Mesenteric fat pad (tissue), 1 donor: ENCODE results near the gene DCAF11. TPM values are rescaled to one million over a fixed set of nuclear protein-coding genes. Genes with fewer than 3 reads are reported as not detected.

Source experiments
- DNase-seq: peaks from one replicate; pipeline ENCODE4 v3.0.0-alpha.2; 2020; ENCODE audit warnings: low spot score
- total RNA-seq: library from RNA; stranded (reverse); fragmentation: NEBNext Ultra II Directional; extraction: Animal tissue kit (Norgen Biotek cat#: 25700); gene quantifications from one replicate; pipeline ENCODE4 v1.2.1, GENCODE V29; 2021
- donor health status: DM: yes; HTN: yes; CAD: no.

Gene DCAF11
- total RNA-seq, 1 donor from 2014 or later: 31.7 TPM

GRCh38 chr14:24137529-24138395 is 23.2 kb downstream of the DCAF11 start:
- DNase-seq: no peak

DNA sequence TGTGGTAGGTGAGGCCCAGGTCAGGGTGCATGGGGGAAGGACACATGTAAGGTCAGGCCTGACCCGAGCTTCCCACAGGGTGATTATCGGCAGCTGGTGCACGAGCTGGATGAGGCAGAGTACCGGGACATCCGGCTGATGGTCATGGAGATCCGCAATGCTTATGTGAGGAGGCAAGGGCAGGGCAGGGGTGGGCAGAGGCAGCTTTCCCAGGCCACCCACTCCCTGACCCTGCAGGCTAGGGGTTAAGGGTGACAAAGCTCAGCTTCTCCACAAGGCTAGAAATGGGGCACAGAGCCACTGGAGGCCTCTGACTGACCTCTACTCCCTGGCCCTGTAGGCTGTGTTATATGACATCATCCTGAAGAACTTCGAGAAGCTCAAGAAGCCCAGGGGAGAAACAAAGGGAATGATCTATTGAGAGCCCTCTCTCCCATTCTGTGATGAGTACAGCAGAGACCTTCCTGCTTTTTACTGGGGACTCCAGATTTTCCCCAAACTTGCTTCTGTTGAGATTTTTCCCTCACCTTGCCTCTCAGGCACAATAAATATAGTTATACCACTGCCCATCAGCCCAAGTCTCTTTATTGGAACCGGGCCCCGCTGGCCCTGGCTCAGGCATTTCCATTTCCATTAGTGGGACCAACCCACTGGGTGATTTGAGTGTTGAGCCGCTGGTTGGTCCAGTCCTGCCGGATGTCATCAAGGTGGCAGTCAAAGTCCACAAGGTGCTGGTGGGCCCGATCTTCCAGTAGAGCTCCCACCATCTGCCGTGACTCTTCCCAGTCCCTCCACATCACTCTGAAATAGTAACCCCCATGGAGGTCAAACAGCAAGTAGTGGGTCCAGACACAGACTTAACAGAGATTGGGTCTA is 24.1 kb downstream of the DCAF11 start:
- no peak for DNase-seq

- no peak for DNase-seq
Observed at GRCh38 chr14:24139272-24139934, 24.8 kb downstream of the DCAF11 start.

DNA sequence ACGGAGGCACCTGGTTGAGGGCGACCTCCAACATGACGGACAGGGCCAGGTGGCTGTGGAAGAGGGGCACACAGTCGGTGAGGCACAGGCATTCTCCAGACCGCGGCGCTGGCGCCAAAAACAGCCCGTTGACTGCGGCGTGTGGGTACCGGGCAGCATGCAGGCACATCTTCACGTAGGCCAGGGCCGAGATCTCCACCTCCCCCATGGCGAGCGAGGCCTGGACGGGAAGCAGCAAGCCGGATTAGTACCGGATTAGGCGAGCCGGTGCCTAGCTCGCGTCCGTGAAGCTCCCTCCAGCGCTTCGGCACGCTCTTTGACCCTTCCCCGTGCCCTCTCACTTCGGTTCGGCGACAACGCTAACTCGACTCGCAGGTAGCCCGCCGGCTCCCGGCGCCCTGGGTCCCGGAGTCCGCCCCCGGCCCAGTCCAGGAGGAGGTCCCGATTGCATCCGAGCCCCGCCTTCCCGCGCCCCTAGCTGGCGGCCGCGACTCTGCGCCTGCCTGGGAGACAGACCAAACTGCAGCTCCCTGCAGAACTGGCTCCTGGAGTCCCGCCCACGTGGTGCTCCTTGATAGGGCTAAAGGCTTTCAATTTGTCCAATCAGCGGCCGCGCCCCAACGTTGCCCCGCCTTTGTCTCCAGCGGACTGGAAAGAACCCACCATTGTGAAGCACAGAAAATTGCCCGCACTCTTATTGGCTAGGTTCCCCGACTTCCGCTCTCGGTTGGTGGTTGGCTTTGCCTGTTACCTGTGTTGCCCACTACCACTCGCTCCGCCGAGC is 26.7 kb downstream of the DCAF11 start, which contains the start of gene EMC9:
EMC9 (minus strand) TSS at position 495 of the 784 bp plus-strand sequence; CDS start at position 208, 287 bp downstream.
- DNase-seq: peak; percentile 100

- no peak for DNase-seq
Observed at GRCh38 chr14:24143511-24143910, 28.9 kb downstream of the DCAF11 start.

GRCh38 chr14:24144451-24144850 is 29.9 kb downstream of the DCAF11 start:
- no peak for DNase-seq

- DNase-seq: no peak
Observed at GRCh38 chr14:24145219-24145618, 30.6 kb downstream of the DCAF11 start.

- DNase-seq: no peak
Observed at GRCh38 chr14:24145690-24146452, 31.3 kb downstream of the DCAF11 start.

DNA sequence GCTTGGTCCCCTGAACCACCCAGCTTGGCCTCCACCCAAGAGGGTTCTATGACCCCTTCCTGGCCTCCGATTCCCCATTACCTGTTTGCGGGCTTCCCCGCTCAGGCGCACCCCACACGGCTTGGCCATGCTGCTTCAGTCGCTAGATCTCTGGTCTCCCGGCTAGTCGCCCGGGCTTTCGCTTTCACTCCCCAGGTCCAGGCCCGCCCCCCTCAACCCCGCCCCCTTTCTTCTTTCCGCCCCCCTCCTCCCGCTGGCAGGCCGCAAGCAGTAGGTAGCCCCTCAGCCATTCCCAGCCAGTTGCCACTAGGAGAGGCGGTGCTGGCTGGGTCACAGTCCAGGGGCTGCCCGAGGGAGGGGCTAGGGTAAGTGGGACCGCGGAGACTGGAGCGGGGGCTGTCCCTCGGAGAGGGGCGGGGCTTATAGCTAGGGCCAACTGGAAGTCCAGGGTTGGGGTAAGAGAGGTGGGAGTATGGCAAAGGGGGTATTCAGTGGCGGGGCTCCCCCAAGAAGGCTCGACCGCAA is 31.9 kb downstream of the DCAF11 start, which contains the start of gene PSME2:
PSME2 (minus strand) TSS at position 158 of the 525 bp plus-strand sequence; CDS start at position 129, 29 bp downstream.
- peak; percentile 97 for DNase-seq

DNA sequence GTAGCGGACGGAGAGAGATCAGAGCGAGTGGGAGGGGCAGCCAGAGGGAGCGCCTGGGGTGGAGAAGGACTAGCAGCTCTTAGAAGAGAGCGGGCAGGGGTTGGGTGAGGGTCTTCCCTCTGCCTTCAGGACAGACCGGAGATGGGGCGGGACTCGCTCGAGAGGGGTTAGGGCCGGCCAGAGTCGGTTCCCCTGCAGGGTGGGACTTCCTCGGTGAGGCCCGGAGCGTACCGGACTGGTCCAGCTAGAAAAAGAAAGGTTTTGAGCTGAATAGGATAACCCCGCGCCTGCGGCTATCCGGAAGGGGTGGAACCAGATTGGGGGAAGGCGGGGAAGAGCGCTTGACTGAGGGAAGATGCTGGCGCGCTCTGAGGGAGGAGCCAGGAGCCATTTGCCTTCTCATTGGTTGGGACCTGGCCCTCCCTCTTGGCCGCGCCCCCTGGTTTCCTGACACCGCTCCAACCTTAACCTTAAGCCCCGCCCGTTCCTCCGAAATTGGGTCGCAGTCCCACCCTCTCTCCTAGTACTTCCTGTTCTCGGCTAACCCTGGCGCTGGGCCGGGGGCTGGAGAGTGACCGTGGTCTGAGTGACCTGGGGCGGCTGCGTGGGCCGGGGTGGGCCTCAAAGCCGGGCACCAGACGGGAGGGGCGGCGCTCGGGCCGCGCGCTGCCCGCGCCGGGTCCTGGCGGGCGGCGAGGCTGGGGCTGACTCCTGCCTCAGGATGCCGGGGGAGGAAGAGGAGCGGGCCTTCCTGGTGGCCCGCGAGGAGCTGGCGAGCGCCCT is 32.6 kb downstream of the DCAF11 start, which contains the start of gene RNF31:
RNF31 (plus strand) TSS at position 521 of the 783 bp plus-strand sequence; CDS start at position 722, 201 bp downstream.
- DNase-seq: peak; percentile 99

DNA sequence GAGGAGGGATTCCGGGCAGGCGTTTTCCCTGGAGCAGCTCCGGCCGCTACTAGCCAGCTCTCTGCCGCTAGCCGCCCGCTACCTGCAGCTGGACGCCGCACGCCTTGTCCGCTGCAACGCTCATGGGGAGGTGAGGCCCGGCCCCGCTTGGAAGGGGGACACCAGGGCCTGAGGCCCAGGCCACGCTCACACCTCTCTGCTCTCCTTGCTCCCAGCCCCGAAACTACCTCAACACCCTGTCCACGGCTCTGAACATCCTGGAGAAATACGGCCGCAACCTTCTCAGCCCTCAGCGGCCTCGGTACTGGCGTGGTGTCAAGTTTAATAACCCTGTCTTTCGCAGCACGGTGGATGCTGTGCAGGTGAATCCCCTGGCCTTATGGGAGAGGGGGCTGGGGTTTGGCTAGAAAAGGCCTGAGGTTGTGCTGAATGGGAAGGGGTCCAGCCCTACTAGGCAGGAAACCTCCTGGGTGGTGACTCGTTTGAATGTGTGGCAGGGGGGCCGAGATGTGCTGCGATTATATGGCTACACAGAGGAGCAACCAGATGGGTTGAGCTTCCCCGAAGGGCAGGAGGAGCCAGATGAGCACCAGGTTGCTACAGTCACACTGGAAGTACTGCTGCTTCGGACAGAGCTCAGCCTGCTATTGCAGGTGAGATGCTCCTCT is 33.3 kb downstream of the DCAF11 start:
- DNase-seq: peak; percentile 90

- no peak for DNase-seq
Observed at GRCh38 chr14:24149302-24149969, 34.9 kb downstream of the DCAF11 start.

DNA sequence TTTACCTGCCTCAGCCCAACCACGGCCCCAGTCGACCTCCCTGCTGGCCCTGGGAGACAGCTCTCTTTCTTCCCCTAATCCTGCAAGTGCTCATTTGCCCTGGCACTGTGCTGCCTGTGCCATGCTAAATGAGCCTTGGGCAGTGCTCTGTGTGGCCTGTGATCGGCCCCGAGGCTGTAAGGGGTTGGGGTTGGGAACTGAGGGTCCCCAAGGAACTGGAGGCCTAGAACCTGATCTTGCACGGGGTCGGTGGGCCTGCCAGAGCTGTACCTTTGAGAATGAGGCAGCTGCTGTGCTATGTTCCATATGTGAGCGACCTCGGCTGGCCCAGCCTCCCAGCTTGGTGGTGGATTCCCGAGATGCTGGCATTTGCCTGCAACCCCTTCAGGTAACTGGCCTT is 35.5 kb downstream of the DCAF11 start:
- DNase-seq: no peak

DNA sequence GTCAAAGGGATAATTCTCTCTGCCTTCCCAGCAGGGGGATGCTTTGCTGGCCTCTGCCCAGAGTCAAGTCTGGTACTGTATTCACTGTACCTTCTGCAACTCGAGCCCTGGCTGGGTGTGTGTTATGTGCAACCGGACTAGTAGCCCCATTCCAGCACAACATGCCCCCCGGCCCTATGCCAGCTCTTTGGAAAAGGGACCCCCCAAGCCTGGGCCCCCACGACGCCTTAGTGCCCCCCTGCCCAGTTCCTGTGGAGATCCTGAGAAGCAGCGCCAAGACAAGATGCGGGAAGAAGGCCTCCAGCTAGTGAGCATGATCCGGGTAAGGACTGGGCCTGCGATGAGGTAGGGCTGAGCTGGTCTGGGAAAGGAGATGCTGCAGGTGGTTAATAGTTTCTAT is 36.0 kb downstream of the DCAF11 start:
- DNase-seq: no peak

DNA sequence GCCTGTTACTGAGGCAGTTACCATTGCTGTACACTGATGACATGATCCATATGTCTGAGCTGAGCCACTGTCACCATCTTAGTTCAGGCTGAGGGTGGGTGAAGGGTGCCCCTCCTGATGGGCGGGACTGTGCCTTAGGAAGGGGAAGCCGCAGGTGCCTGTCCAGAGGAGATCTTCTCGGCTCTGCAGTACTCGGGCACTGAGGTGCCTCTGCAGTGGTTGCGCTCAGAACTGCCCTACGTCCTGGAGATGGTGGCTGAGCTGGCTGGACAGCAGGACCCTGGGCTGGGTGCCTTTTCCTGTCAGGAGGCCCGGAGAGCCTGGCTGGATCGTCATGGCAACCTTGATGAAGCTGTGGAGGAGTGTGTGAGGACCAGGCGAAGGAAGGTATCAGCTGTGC is 36.4 kb downstream of the DCAF11 start:
- no peak for DNase-seq

- DNase-seq: no peak
Observed at GRCh38 chr14:24151404-24152080, 37.0 kb downstream of the DCAF11 start.

DNA sequence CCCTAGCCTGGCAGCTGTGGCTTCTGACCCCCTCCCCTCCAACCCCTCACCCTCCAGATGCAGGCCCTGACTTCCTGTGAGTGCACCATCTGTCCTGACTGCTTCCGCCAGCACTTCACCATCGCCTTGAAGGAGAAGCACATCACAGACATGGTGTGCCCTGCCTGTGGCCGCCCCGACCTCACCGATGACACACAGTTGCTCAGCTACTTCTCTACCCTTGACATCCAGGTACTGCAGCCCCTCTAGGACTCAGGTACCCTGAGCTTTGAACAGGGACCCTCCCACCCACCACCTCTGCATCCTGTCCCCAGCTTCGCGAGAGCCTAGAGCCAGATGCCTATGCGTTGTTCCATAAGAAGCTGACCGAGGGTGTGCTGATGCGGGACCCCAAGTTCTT is 40.5 kb downstream of the DCAF11 start:
- DNase-seq: no peak
